PFSK-1 (cell line): ENCODE results near the gene ARHGAP4.

ENCODE experiments used
- POLR2AphosphoS5 ChIP-seq: IDR thresholded peaks from 2 replicates; pipeline ENCODE4 v1.6.1; 2012; ENCODE audit warnings: low read depth, mild to moderate bottlenecking, control low read depth, low read length, moderate library complexity
- TF ChIP-seq, protein P1 (sequence below), 2 experiments: IDR thresholded peaks; 2 replicates each; pipeline versions ENCODE4 v1.6.1 to v1.8.0; 2011 to 2012; ENCODE audit warnings: low read depth in 2 of 2, low read length in 2 of 2, control low read depth in 1 of 2, inconsistent platforms in 1 of 2, mild to moderate bottlenecking in 1 of 2, moderate library complexity in 1 of 2; ENCODE audit not compliant: insufficient read depth in 1 of 2

DNA sequence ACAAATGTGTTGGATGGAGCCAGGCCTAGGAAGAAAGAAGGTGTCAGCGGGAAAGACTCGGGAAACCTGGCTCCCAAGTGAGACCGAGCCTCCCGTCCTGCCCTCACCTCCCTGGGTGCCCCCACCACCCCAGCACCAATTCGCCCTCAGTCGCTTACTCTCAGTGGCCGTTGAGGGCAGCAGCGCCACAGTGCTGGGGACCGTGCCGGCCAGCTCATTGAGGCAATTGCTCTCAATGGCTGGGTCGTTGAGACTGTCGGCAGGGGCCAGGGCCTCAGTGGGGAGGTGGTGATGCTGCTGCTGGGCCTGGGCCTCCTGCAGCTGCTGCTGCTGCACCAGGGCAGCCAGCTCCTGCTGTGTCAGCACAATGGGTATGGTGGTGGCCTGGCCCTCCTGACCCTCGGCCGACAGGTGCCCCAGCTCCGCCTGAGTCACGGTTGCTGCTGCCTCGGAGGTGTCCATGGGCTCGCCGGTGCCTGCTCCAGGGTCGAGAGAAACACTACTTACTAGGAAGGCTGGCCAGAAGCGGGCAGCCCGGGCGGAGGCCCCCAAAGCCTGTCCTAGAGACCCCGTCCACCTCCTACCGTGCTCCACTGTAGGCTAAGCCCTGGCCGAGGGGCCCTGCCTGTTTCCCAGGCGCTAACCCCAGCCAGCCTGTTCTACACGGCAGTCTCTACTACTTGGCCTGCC is 25.8 kb upstream of the ARHGAP4 start:
- TF ChIP-seq, protein P1, sequence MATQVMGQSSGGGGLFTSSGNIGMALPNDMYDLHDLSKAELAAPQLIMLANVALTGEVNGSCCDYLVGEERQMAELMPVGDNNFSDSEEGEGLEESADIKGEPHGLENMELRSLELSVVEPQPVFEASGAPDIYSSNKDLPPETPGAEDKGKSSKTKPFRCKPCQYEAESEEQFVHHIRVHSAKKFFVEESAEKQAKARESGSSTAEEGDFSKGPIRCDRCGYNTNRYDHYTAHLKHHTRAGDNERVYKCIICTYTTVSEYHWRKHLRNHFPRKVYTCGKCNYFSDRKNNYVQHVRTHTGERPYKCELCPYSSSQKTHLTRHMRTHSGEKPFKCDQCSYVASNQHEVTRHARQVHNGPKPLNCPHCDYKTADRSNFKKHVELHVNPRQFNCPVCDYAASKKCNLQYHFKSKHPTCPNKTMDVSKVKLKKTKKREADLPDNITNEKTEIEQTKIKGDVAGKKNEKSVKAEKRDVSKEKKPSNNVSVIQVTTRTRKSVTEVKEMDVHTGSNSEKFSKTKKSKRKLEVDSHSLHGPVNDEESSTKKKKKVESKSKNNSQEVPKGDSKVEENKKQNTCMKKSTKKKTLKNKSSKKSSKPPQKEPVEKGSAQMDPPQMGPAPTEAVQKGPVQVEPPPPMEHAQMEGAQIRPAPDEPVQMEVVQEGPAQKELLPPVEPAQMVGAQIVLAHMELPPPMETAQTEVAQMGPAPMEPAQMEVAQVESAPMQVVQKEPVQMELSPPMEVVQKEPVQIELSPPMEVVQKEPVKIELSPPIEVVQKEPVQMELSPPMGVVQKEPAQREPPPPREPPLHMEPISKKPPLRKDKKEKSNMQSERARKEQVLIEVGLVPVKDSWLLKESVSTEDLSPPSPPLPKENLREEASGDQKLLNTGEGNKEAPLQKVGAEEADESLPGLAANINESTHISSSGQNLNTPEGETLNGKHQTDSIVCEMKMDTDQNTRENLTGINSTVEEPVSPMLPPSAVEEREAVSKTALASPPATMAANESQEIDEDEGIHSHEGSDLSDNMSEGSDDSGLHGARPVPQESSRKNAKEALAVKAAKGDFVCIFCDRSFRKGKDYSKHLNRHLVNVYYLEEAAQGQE (IDR thresholded peaks at IDR 0.05; ENCODE audit: insufficient read depth in 1 of 2, low read depth in 2 of 2, low read length in 2 of 2): no peak
- TF ChIP-seq POLR2AphosphoS5: no peak
